ENCODE results near the gene SIRT2.

Gene SIRT2

GRCh38 chr19:38845374-38846024, 53.9 kb downstream of the SIRT2 start:
- DNase-seq (ENCODE audit: low read depth in 2 of 2), result no peak

DNA sequence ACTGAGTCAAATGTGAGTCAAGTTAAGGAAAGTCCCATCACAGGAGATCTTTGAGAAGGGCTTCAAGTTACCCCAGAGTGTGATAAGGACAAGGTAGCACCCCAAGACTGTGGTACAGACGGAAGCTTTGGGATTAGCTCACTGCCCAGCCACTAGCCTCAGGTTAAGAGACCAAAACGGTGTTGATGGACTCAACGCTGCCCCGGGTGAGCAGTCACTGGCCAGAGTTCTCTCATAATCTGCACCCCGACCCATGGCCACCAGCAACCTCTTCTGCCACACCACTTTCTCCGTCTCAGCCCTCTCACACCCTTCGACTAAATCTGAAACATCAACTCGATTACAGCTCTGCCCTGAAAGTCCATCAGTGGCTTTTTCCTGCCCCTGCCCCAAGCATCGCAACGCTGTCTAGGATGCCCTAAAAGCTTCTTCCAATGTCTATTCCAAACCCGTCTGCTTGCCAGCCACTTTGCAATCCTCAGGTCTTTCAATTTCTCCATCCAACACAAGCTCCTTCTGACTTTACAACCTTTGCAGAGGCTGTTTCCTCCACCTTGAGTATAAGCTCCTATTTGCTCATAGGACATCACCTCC, 55.2 kb downstream of the SIRT2 start:
- DNase-seq (ENCODE audit: low read depth in 2 of 2), result no peak

DNA sequence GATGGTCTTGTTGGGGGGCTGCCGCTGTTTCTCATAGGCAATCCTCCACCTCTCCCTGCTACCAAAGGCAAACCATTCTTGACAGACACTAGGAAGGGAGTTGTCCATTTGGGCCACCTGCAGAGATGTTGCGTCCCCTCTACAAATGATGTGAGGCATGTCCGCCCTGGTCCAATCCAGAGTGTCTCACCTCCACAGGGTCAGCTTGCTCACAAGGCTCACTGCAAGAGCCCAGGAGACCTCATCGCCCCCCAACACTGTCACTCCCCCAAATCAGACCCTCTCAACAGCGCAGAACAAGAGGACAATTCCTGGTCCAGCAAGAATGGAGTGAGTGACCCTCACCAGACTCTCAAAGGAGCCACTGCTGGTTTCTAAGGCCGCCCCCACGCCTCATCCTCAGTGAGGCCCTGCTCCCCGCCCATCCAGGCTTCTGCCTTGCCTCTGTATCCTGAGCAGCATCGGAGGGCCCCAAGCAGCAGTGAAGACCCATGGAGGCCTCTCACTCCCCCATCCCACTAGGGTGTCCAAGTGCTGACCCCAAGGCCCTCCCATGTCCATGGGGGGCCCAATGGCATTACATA, 56.2 kb downstream of the SIRT2 start:
- no peak for DNase-seq (ENCODE audit: low read depth in 2 of 2)

DNA sequence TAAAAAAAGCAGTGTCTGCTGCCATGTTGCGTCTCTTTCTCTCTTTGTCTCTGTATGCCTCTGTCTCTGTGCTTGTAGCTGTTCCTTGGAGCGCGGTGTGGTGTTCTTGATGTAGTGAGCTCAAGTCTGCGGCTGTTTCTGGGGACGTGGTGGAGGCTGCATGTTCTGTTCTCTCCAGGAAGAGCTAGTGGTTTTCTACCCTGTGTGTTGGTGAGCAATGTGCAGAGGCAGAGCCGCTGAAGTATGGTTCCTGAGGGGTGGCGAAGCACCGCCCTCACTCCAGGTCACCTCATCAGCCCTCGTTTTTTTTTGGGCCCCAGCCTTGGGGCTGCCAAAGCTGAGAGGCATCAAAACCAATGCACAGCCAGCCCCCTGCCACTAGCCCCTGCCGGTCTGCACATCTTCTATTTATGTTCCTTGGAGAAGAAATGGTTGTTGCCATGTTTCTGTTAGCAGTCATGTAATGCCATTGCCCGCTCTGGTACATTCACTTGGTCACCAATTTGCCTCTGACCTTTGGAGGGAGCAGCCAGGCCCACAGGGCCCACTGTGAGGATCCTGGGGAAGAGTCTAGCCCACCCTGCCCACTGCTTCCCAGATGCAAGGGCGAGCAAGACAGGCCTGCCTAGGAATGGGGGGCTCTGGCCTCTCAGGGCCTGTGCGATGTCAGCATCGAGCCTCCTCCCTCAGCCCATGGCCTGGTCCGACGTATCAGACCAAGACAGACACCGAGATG, 56.8 kb downstream of the SIRT2 start:
- no peak for DNase-seq (ENCODE audit: low read depth in 2 of 2)

- DNase-seq (ENCODE audit: low read depth in 2 of 2), result no peak
These were observed 57.5 kb downstream of the SIRT2 start for GRCh38 chr19:38841787-38842438.

GRCh38 chr19:38841180-38841766, 58.1 kb downstream of the SIRT2 start:
- no peak for DNase-seq (ENCODE audit: low read depth in 2 of 2)

- no peak for DNase-seq (ENCODE audit: low read depth in 2 of 2)
These were observed 58.8 kb downstream of the SIRT2 start for GRCh38 chr19:38840583-38840968.

- no peak for DNase-seq (ENCODE audit: low read depth in 2 of 2)
These were observed 59.4 kb downstream of the SIRT2 start for GRCh38 chr19:38839816-38840582.

GRCh38 chr19:38838986-38839761, 60.2 kb downstream of the SIRT2 start:
- DNase-seq (ENCODE audit: low read depth in 2 of 2), result no peak

- peak; percentile 49 to 56 for DNase-seq (ENCODE audit: low read depth in 2 of 2)
These were observed 61.0 kb downstream of the SIRT2 start for GRCh38 chr19:38838208-38838985.

DNA sequence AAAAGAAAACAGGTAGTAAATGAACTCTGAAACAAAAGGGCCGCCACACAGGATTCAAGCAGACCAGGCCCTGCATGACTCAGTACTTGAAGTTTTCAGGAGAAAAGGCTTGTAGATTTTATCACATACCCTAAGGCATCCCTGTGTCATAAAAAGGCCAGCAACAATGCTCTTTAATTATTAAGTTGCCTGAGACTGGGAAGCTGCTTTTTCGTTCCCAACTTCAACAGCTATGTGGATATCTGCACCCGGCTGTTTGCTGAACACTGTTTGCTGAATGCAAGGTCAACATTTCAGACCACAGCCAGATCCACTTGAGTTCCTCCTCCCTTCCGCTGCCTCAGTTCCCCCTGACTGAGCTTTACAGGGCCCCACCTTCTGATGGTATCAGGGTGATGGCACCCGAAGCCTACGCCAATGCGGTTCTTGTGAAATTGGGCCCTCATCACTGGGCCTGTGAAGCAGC, 61.7 kb downstream of the SIRT2 start:
- no peak for DNase-seq (ENCODE audit: low read depth in 2 of 2)

DNA sequence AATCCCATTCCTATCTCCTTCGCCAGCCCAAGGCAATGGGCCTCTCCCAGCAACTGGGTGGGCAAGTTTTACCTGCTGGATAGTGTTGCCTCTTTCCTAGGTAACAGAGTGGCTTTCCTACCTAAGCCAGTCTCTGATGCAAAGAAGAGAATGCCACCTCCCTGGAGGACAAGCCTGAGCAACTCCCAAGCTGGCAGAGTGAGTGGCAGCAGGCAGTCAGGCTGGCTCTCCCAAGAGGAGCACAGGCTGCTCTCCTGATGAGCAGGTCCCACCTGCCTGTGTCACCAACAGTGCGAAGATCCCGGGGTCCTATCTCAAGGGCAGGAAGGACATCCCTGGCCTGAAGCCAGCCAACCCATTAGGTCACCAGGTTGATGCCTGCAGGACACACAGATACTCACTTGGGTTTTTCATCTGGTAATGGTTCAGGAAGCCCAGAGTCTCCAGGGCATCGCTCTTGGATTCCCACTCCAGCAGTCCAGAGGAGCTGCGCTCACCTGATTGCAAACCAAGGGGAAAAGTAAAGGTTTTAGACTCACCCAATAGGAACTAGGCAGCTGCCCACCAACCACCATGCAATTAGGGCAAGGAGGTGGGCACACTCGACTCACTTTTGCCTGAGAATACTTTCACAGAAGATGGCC, 62.3 kb downstream of the SIRT2 start:
- no peak for DNase-seq (ENCODE audit: low read depth in 2 of 2)

DNA sequence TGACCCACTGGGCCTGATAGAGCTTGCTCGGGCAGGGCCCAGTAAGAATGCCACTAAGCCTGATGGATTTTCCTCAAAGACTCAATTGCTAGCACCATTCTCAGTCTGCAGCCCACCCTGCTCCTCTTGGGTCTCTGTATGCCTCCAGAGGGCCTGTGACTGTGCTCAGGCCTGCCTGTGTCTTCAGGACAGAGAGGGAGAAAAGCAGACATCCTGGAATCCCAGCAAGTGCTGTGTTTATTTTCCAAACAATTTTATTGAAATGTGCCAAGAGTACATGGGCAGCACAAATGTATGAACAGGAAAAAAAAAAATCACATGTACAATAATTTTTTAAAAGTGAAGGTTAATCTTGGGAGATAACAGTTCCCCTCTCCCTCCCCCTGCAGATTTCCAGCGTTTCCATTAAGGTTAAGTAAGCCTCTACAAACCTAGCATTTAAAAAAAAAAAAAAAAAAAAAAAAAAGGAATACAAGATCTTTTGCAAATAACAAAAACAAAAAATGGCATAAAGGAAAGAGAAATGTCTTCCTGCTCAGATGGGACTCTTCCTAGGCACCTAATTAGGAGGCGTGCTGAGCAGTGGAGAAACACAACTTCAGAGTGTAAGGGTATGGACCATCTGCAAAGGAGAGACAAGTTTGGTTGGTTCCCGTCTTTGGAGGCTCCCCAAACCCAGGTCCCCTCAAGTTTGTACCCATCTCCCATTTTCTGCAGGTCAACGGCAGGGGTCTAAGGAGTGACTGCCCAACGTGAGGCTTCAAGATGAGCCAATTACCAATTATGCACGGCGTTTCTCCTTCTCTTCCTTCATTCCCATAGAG, 63.0 kb downstream of the SIRT2 start:
- DNase-seq (ENCODE audit: low read depth in 2 of 2), result no peak

GRCh38 chr19:38834590-38834989, 64.8 kb downstream of the SIRT2 start:
- no peak for DNase-seq (ENCODE audit: low read depth in 2 of 2)

- DNase-seq (ENCODE audit: low read depth in 2 of 2), result no peak
These were observed 65.3 kb downstream of the SIRT2 start for GRCh38 chr19:38834104-38834490.

DNA sequence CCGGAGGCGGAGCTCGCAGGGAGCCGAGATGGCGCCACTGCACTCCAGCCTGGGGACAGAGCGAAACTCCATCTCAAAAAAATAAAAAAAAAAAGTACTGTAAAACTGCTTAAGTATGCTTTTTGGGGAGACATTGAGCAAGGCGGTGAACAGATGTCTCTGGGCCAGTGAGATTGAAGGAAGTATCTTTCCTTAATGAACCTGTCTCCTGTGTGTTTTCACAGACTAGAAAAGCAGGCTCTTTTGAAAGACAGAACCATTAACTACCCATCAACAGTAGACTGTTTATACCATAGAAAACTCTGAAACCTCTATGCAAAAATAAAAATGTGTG, 66.4 kb downstream of the SIRT2 start:
- no peak for DNase-seq (ENCODE audit: low read depth in 2 of 2)

DNA sequence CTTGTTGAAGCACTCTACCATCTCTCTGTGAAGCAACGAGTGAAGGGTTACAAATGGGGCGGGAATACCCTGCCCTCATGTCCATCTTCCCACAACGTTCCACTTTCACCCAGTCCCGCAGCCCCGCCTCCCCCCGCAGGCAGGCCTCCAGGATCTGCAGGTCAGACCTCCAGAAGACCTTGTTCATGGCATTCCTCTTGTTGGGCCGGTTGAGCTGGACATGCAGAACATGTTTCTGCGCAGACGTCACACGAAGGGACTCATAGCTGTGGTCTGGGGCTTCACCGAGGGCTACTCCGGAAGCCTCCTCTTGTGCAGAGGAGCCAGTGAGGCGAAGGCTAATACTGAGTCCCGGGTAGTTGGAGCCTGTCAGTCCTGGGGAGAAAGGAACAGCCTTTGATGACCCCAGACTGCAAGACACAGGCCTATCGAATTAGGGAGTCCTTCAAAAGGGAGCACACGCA, 68.2 kb downstream of the SIRT2 start:
- DNase-seq (ENCODE audit: low read depth in 2 of 2), result peak in 1 of 2 donors; percentile 22

Data from activated CD4-positive, alpha-beta T cell treated with anti-CD3 and anti-CD28 coated beads for 24 hours (primary cell).